H1 (cell line): ENCODE data around the gene FOXJ2. TPM values are rescaled to one million over a fixed set of nuclear protein-coding genes. Genes with fewer than 3 reads are reported as not detected.

Experiments
- CTCF ChIP-seq, 3 experiments: IDR thresholded peaks; 1 replicate in 2 of 3; 2 replicates in 1 of 3; pipeline versions ENCODE4 v1.5.1 to v1.6.1; 2011; ENCODE audit warnings: low read length in 3 of 3, mild to moderate bottlenecking in 3 of 3, inconsistent platforms in 2 of 3, low read depth in 1 of 3, moderate library complexity in 1 of 3; ENCODE audit not compliant: insufficient read depth in 1 of 3; ENCODE audit errors: control extremely low read depth in 1 of 3
- FOSL1 ChIP-seq: IDR thresholded peaks from 2 replicates; pipeline ENCODE4 v1.6.1; 2011; ENCODE audit warnings: mild to moderate bottlenecking, low read depth, low read length, moderate library complexity; ENCODE audit not compliant: insufficient read depth
- KDM5A ChIP-seq: fragments of 200-600 bp; IDR thresholded peaks from 2 replicates; pipeline ENCODE4 v1.7.1; 2012; ENCODE audit warnings: mild to moderate bottlenecking, low read length, inconsistent platforms, mixed read lengths
- POLR2AphosphoS5 ChIP-seq: IDR thresholded peaks from 2 replicates; pipeline ENCODE4 v1.6.1; 2011; ENCODE audit warnings: low read depth, low read length
- RFX5 ChIP-seq: IDR thresholded peaks from 2 replicates; pipeline ENCODE4 v1.6.1; 2011; ENCODE audit warnings: low read depth, low read length, improper control_type of control experiment, borderline replicate concordance
- RXRA ChIP-seq: IDR thresholded peaks from 2 replicates; pipeline ENCODE4 v1.6.1; 2011; ENCODE audit warnings: low read depth, mild to moderate bottlenecking, low read length, moderate library complexity; ENCODE audit not compliant: insufficient read depth
- SRF ChIP-seq: IDR thresholded peaks from 2 replicates; pipeline ENCODE4 v1.6.1; 2011; ENCODE audit warnings: mild to moderate bottlenecking, low read depth, low read length, moderate library complexity
- polyA plus RNA-seq, 7 experiments: library from polyadenylated mRNA; depleted of rRNA in 3 of 7; stranded (reverse) in 5 of 7; unstranded in 2 of 7; fragments of >200 nt in 5 of 7; fragments of 200-250 nt in 2 of 7; gene quantifications; 1 replicate in 5 of 7; 2 replicates in 1 of 7; 4 replicates in 1 of 7; pipeline versions ENCODE4 v1.2.1 to v1.2.3, GENCODE V29; 2011 to 2013; ENCODE audit warnings: missing spikeins in 2 of 7, mixed read lengths in 2 of 7
- total RNA-seq: library from RNA; stranded (reverse); fragmentation: NEBNext Ultra II Directional; extraction: Animal tissue kit (Norgen Biotek cat#: 25700); gene quantifications from 2 replicates; pipeline ENCODE4 v1.2.1, GENCODE V29; 2021

The FOXJ2 gene
- total and polyA plus RNA-seq, 2 of the 8 experiments (the other 6 are each of a cell fraction or from before 2014, with no cell fraction given), result 4.2 to 9.3 TPM

- TF ChIP-seq RFX5 (no peak), SRF (no peak), POLR2AphosphoS5 (no peak), RXRA (no peak), CTCF (IDR thresholded peaks at IDR 0.05; ENCODE audit: control extremely low read depth in 1 of 3, insufficient read depth in 1 of 3, low read depth in 1 of 3, low read length in 3 of 3) (no peak), FOSL1 (no peak), KDM5A (no peak)
- TF ChIP-seq, all 59 proteins: peak for 0
These were observed 21.2 kb upstream of the FOXJ2 start (continued) for GRCh38 chr12:8011331-8011730.
